ENCODE measurements around the gene DDX3X.
A peak's percentile ranks its signal among the peaks of the same experiment; 100 is the strongest.
"Not testable (repeated sequence)": the region's sequence is repeated elsewhere in the genome, so short reads cannot be mapped to it uniquely, and the experiment has no call there.

DDX3X gene

GRCh38 chrX:41333744-41334362 is at the start of gene DDX3X:
DDX3X (plus strand) TSS chrX:41334162; CDS start chrX:41334253, 91 bp downstream.
- DNase-seq, result peak; percentile 86

GRCh38 chrX:41285928-41286327 is 48.0 kb upstream of the DDX3X start:
- DNase-seq, result not testable (repeated sequence)

DNA sequence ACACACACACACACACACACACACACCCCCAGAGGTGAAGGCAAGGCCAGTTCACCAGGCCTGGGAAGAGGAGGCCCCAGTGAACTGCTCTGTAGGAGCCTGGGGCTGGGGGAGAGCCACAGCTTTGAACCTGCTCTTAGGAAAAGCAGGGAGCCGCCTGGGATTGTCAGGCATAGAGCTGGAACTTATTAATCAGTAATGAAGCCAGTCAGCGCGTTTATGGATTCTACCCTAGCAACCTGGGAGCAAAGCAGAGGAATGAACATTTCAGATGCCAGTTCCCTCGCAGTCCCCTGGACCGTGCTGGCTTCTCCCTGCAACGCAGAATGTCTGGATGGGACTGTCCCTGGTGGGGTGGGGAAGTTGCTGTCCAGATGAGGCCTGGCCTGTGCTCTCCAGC is 45.3 kb upstream of the DDX3X start:
- DNase-seq, result no peak

- DNase-seq, result no peak
These were observed 44.9 kb upstream of the DDX3X start for GRCh38 chrX:41289095-41289494.

DNA sequence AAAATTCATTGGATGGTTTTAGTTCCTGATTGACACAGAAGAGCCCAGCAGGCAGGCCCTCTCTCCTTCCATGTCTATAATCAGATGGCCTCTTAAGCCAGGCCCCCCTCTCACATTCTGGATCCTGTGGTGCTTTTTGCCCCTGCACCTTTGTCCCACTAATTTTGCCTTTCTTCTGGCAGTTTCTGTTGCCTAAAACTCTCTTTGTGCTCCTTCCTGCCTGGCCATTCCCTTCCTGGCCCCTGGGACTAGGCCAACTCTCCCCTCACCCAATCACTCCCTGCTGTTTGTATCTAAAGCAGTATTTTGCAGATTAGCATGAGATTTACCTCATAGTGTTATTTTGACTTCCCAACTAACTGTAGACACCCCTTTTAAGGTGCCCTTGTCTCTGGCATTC is 42.7 kb upstream of the DDX3X start:
- no peak for DNase-seq

DNA sequence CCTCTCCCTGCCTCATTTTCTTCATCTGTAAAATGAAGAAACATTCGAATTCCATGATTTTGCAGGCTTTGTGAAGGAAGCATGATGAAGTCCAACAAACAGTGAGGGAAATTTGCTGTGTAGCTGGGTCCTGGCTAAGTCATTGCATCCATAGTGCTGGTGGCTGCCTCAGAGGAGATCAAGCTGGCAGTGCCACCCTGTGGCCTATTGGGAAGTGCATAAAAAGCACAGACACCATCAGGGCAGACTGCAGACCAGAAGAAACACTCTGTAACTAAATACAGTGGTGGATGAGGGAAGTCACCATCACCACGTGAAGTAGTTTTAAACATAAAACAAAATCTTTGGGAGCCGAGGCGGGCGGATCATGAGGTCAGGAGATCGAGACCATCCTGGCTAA is 40.7 kb upstream of the DDX3X start:
- DNase-seq, result no peak

GRCh38 chrX:41300758-41301437 is 33.1 kb upstream of the DDX3X start:
- no peak for DNase-seq

- DNase-seq, result no peak
These were observed 32.5 kb upstream of the DDX3X start for GRCh38 chrX:41301438-41301824.

DNA sequence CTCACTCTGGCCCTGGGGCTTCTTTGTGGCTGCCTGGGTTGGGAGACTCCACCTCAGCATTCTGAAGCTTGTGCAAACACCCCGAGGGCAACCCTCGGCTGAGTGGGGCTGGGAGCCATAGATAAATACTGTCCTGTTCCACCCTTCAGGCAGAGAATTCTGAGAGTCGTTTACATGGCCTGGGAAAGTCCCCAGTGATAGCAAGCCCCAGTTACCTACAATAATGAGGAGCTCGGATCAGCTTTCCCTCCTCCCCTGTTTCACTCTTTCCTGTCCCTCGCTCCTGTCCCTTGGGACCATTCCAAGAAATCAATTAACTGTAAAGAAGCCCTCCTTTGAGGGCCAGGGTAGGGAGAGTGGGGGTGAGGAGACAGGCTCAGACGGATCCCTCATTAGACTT is 31.6 kb upstream of the DDX3X start:
- peak; percentile 31 for DNase-seq

DNA sequence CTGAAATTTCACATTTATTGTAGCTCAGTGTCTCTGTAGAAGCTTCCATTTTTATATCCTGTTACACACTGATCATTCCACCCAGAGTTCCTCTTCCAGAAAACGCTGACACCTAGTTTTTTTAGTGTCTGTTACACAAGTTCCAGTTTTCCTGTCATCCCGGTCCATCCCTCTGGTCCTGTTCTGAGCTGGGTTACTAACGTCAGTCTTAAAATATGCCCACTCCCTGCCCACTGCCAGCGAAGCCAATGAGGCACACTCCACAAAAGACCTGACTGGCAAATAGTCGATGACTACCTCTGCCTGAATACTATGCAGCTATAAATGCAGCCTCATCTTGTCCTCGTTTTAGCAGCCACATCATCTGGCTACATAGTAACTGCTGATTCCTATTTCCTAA is 30.9 kb upstream of the DDX3X start:
- no peak for DNase-seq

DNA sequence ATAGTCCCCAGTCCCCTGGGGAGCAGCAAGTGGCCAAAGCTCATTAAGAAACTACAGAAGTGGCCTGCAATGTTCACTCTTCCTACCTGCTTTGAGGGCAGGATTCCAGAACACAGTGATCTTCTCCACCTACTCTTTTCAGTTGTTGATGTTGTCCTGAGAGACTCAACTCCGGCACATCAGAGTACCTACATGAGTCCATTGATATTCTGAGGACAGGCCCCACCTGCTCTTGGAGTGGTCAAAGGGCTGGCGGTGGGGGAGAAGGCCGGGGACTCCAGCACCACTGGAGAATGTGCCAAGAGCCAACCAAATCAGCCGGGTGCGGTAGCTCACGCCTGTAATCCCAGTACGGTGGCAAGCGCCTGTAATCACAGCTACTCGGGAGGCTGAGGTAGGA is 29.8 kb upstream of the DDX3X start:
- no peak for DNase-seq

DNA sequence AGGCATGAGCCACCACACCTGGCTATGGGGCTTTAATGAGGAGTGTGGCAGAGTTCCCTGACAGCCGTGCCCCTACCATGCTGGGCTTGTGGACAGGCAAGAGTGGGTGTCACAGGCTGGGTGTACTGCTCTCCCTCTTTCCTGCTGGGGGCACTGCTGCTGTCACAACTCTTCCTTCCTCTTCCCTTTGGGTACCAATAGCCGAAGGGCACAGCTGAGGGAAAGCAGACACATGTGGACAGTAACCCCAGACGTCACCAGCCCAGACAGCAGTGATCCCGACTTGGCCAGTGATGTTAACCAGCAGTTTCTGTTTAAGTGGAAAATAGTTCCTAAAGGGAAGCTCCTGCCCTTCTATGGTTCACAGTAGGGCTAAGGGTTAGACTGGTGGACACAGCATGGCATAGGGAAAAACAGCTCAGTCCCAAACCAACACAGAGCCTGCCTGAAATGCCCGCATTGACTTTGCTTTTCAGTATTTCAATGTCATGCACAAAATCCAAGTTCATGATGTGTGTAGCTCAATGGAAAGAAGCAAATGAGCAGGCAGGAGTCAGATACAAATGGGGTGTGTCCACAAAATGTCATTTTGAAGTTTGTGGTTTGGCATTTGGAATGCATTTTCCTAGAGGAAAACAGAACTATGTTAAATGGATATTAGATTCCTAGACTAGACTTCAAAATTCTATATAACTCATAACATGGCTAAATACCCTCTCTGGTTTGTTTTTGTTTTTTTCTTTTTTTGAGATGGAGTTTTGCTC is 24.9 kb upstream of the DDX3X start:
- DNase-seq, result no peak

- no peak for DNase-seq
These were observed 21.2 kb upstream of the DDX3X start for GRCh38 chrX:41312786-41313185.

DNA sequence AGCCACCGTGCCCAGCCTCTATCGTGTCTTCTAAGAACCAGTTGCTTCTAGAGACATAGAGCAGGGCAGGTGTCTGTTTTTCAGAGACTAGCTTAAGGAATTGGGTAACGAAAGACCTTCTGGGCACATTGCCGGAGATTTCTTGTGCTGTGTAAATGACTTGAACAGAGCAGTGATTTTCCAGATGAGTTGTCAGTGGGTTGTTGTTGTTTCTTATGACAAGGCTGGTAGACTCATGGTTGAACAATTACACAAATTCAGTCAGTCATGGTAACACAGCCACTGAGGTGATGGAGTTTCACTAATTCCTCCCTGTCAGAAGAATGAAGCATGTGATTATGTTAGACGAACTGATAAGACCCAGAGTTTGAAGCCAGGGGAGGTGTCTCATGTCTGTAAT is 20.5 kb upstream of the DDX3X start:
- DNase-seq, result no peak

GRCh38 chrX:41314204-41314603 is 19.8 kb upstream of the DDX3X start:
- DNase-seq, result no peak

- DNase-seq, result no peak
These were observed 19.1 kb upstream of the DDX3X start for GRCh38 chrX:41314881-41315280.

DNA sequence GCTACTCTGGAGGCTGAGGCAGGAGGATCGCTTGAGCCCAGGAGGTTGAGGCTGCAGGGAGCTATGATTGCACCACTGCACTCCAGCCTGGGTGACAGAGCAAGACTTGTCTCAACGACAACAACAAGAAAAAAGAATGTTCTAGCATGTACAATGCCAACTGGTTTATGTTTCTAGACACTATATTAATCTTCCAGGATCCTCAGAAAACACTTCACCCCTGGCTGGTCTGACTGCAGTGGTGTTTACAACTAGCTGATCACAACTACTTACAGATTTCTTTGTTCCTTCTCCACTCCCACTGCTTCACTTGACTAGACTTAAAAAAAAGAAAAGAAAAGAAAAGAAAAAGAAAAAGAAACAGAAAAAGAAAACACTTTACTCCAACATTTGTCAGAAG is 17.7 kb upstream of the DDX3X start:
- DNase-seq, result not testable (repeated sequence)

GRCh38 chrX:41317477-41318208 is 16.3 kb upstream of the DDX3X start:
- no peak for DNase-seq

DNA sequence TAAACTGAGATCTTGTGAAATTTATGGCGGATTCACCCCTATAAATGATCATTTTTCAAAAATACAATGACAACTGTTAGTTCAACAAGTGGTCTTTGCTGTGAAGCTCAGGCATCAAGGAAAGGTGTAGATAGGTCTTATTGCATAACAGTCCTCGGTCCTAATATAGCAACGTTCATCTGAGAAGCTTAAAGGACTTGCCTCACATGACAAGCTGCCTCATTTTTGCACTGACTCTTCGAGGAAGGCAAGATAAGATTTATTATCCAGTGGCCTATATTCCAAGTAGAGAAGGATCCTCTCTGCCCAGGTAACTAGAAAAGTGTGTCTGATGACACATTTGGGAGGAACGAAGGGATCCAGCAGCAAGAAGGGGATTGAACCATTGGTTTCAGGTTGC is 13.6 kb upstream of the DDX3X start:
- DNase-seq, result no peak

- no peak for DNase-seq
These were observed 10.9 kb upstream of the DDX3X start for GRCh38 chrX:41322821-41323603.

DNA sequence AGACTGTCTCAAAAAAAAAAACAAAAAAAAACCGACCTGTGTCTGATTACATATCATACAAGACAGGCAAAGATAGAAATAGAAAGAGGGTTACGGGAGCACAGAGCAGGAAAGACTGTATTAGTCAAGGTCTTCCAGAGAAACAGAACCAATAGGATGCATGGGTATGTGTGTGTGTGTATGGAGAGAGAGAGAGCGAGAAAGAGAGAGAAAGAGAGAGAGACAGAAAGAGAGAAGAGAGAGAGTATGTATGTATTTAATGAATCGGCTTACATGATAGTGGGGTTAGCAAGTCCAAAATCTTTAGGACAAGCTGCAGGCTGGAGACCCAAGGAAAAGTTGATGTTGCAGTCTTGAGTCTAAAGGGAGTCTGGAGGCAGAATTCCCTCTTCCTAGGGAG is 7.5 kb upstream of the DDX3X start:
- no peak for DNase-seq

GRCh38 chrX:41327341-41327740 is 6.6 kb upstream of the DDX3X start:
- no peak for DNase-seq

DNA sequence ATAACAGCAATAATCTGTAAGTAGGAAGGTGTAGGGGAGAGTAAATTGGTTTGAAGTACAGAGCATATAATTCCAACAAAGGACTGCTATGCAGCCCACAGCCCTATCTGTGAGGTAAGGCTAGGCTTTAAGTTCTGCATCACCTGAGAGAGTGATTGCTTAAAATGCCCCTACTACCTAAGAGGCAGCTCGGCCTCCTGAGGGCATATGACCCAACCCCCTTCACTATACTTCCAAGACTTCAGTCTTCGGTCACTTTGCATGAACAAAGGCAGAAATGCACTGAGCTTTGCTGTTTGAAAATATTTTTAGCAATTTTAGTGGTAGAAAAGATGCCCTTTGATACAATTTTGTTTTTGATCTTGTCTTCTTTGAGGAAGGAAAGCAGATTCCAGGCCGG is 4.9 kb upstream of the DDX3X start:
- no peak for DNase-seq
